Liver (tissue), 9 donors: ENCODE data around the gene MAMSTR. TPM values are rescaled to one million over a fixed set of nuclear protein-coding genes. Genes with fewer than 3 reads are reported as not detected.

Experiments
- DNase-seq: peaks from one replicate; pipeline ENCODE4 v3.0.0-alpha.2; 2017; ENCODE audit warnings: low spot score
- H3K27ac ChIP-seq, 2 donors: one replicate each; pipeline ENCODE4 v1.7.0; 2013; ENCODE audit warnings: inconsistent platforms in 2 of 2, low read length in 2 of 2, control low read depth in 1 of 2, low read depth in 1 of 2, mild to moderate bottlenecking in 1 of 2
- H3K27me3 ChIP-seq, 4 donors: one replicate each; pipeline versions ENCODE4 v1.6.1 to v1.7.0; 2013; ENCODE audit warnings: low read length in 3 of 4, inconsistent platforms in 1 of 4, mild to moderate bottlenecking in 1 of 4, moderate library complexity in 1 of 4; ENCODE audit not compliant: control insufficient read depth in 4 of 4, insufficient read depth in 4 of 4
- H3K36me3 ChIP-seq, 4 donors: one replicate each; pipeline versions ENCODE4 v1.6.1 to v1.7.0; 2013; ENCODE audit warnings: low read length in 3 of 4, mild to moderate bottlenecking in 3 of 4, low read depth in 1 of 4, moderate library complexity in 1 of 4; ENCODE audit not compliant: control insufficient read depth in 4 of 4, insufficient read depth in 3 of 4
- H3K4me1 ChIP-seq, 4 donors: one replicate each; pipeline versions ENCODE4 v1.6.1 to v1.7.0; 2013; ENCODE audit warnings: low read length in 3 of 4, mild to moderate bottlenecking in 3 of 4, moderate library complexity in 1 of 4; ENCODE audit not compliant: control insufficient read depth in 4 of 4, insufficient read depth in 4 of 4
- H3K4me3 ChIP-seq, 3 donors: one replicate each; pipeline versions ENCODE4 v1.6.1 to v1.7.0; 2013; ENCODE audit warnings: low read length in 3 of 3, control low read depth in 1 of 3, low read depth in 1 of 3, mild to moderate bottlenecking in 1 of 3
- H3K9ac ChIP-seq, 2 donors: one replicate each; pipeline ENCODE4 v1.7.0; 2013; ENCODE audit warnings: low read length in 2 of 2, mild to moderate bottlenecking in 2 of 2, moderate library complexity in 2 of 2, control low read depth in 1 of 2, low read depth in 1 of 2
- H3K9me3 ChIP-seq, 4 donors: one replicate each; pipeline versions ENCODE4 v1.6.1 to v1.7.0; 2013; ENCODE audit warnings: low read length in 3 of 4; ENCODE audit not compliant: control insufficient read depth in 4 of 4
- ATF3 ChIP-seq: IDR thresholded peaks from 2 replicates; pipeline ENCODE4 v1.6.1; 2016; ENCODE audit warnings: antibody characterized with exemption
- CTCF ChIP-seq: fragments of 150-350 bp; IDR thresholded peaks from 2 replicates; pipeline ENCODE4 v1.5.1; 2017; ENCODE audit warnings: improper control_type of control experiment, low read depth, low read length; ENCODE audit not compliant: missing input control
- EGR1 ChIP-seq, 2 donors: IDR thresholded peaks; 2 replicates each; pipeline ENCODE4 v1.6.1; 2016 to 2018; ENCODE audit warnings: antibody characterized with exemption in 2 of 2, low read depth in 2 of 2
- FOXA1 ChIP-seq: IDR thresholded peaks from 2 replicates; pipeline ENCODE4 v1.6.1; 2016; ENCODE audit warnings: antibody characterized with exemption
- FOXA2 ChIP-seq: IDR thresholded peaks from 2 replicates; pipeline ENCODE4 v1.6.1; 2016; ENCODE audit warnings: antibody characterized with exemption
- GABPA ChIP-seq, 2 donors: IDR thresholded peaks in 1 of 2; conservative IDR thresholded peaks in 1 of 2; 2 replicates each; pipeline ENCODE4 v1.6.1; 2016; ENCODE audit warnings: antibody characterized with exemption in 2 of 2, mild to moderate bottlenecking in 1 of 2, moderate library complexity in 1 of 2
- HNF4A ChIP-seq, 2 donors: conservative IDR thresholded peaks; 2 replicates each; pipeline ENCODE4 v1.6.1; 2016; ENCODE audit warnings: antibody characterized with exemption in 2 of 2, mild to moderate bottlenecking in 2 of 2
- HNF4G ChIP-seq: IDR thresholded peaks from 2 replicates; pipeline ENCODE4 v1.6.1; 2016; ENCODE audit warnings: antibody characterized with exemption
- JUND ChIP-seq, 2 donors: IDR thresholded peaks; 2 replicates each; pipeline ENCODE4 v1.6.1; 2016; ENCODE audit warnings: antibody characterized with exemption in 2 of 2
- MAX ChIP-seq: IDR thresholded peaks from 2 replicates; pipeline ENCODE4 v1.6.1; 2016; ENCODE audit warnings: antibody characterized with exemption
- NR2F2 ChIP-seq: IDR thresholded peaks from 2 replicates; pipeline ENCODE4 v1.6.1; 2016; ENCODE audit warnings: antibody characterized with exemption
- RAD21 ChIP-seq, 2 donors: IDR thresholded peaks; 2 replicates each; pipeline ENCODE4 v1.6.1; 2016; ENCODE audit warnings: antibody characterized with exemption in 2 of 2, mild to moderate bottlenecking in 2 of 2
- REST ChIP-seq: IDR thresholded peaks from 2 replicates; pipeline ENCODE4 v1.6.1; 2016; ENCODE audit warnings: antibody characterized with exemption, mild to moderate bottlenecking
- RXRA ChIP-seq, 2 donors: IDR thresholded peaks; 2 replicates each; pipeline ENCODE4 v1.6.1; 2017 to 2018; ENCODE audit warnings: antibody characterized with exemption in 2 of 2, mild to moderate bottlenecking in 1 of 2
- SP1 ChIP-seq: IDR thresholded peaks from 2 replicates; pipeline ENCODE4 v1.6.1; 2018; ENCODE audit warnings: antibody characterized with exemption, mild to moderate bottlenecking
- TAF1 ChIP-seq: conservative IDR thresholded peaks from 2 replicates; pipeline ENCODE4 v1.6.1; 2016; ENCODE audit warnings: antibody characterized with exemption, mild to moderate bottlenecking
- YY1 ChIP-seq: IDR thresholded peaks from 2 replicates; pipeline ENCODE4 v1.6.1; 2016; ENCODE audit warnings: antibody characterized with exemption, mild to moderate bottlenecking
- ZBTB33 ChIP-seq: IDR thresholded peaks from 2 replicates; pipeline ENCODE4 v1.6.1; 2016; ENCODE audit warnings: antibody characterized with exemption
- WGBS: extraction: QIAGEN DNeasy Blood & Tissue Kit; methylation state at CpG from one replicate; pipeline ENCODE4 v1.1.7; 2013; 5-methylcytosine and 5-hydroxymethylcytosine counted together
- polyA plus RNA-seq, 2 donors: library from polyadenylated mRNA; stranded (reverse) in 1 of 2; unstranded in 1 of 2; fragments of 200-250 nt in 1 of 2; fragments of >200 nt in 1 of 2; fragmentation: Nextera tagmentation in 1 of 2; extraction: Ambion mirVana in 1 of 2; gene quantifications; one replicate each; pipeline versions ENCODE4 v1.2.1 to v1.2.3, GENCODE V29; 2013 to 2015
- total RNA-seq, 2 donors: library from RNA; depleted of rRNA; stranded (reverse); fragments of >200 nt; gene quantifications; one replicate each; pipeline ENCODE4 v1.2.3, GENCODE V29; 2014
- donor health status: healthy.
- donor health status: healthy.
- donor health status: healthy.
- donor health status: healthy.
- donor health status: healthy.

Gene MAMSTR
- total and polyA plus RNA-seq, 4 donors: 0.07 to 0.31 (median 0.09) TPM

GRCh38 chr19:48671446-48671995 lies 48.0 kb downstream of the MAMSTR start:
- Histone ChIP-seq H3K9ac (no peak overlapping the region), H3K36me3 (no peaks in the 10 kb centered on the region), H3K27me3 (no peaks in the 10 kb centered on the region), H3K27ac (no peak overlapping the region), H3K4me1 (peaks cover 0 to 3% (median 0%) of the 10 kb centered on the region in 4 donors), H3K4me3 (no peak overlapping the region), H3K9me3 (no peaks in the 10 kb centered on the region)
- TF ChIP-seq RXRA (IDR thresholded peaks at IDR 0.05): no peak
- TF ChIP-seq FOXA2: no peak
- no peak for TF ChIP-seq ATF3
- TF ChIP-seq NR2F2: no peak
- TF ChIP-seq RAD21 (IDR thresholded peaks at IDR 0.05): no peak
- no peak for TF ChIP-seq MAX
- no peak for TF ChIP-seq REST
- no peak for TF ChIP-seq FOXA1
- TF ChIP-seq SP1: no peak
- TF ChIP-seq TAF1: no peak
- TF ChIP-seq JUND (IDR thresholded peaks at IDR 0.05): no peak
- TF ChIP-seq YY1: no peak
- no peak for TF ChIP-seq EGR1 (IDR thresholded peaks at IDR 0.05; ENCODE audit: low read depth in 2 of 2)
- TF ChIP-seq HNF4A (conservative IDR thresholded peaks at IDR 0.05): no peak
- no peak for TF ChIP-seq GABPA (IDR thresholded peaks at IDR 0.05 in 1 of 2, conservative IDR thresholded peaks at IDR 0.05 in 1 of 2)
- DNase-seq: no peak
- 85% methylated on average over 10 of the region's 10 CpGs for WGBS

- Histone ChIP-seq H3K27me3 (no peaks in the 10 kb centered on the region), H3K4me1 (peaks cover 0 to 3% (median 0%) of the 10 kb centered on the region in 4 donors), H3K9me3 (no peaks in the 10 kb centered on the region), H3K36me3 (no peaks in the 10 kb centered on the region), H3K9ac (no peak overlapping the region), H3K4me3 (no peak overlapping the region), H3K27ac (no peak overlapping the region)
- WGBS: 86% methylated on average over 21 of the region's 21 CpGs
- DNase-seq: no peak
- no peak for TF ChIP-seq NR2F2
- TF ChIP-seq JUND (IDR thresholded peaks at IDR 0.05): no peak
- no peak for TF ChIP-seq CTCF
- TF ChIP-seq FOXA2: no peak
- no peak for TF ChIP-seq ZBTB33
- TF ChIP-seq HNF4G: no peak
- TF ChIP-seq MAX: no peak
- no peak for TF ChIP-seq HNF4A (conservative IDR thresholded peaks at IDR 0.05)
- no peak for TF ChIP-seq ATF3
- no peak for TF ChIP-seq GABPA (IDR thresholded peaks at IDR 0.05 in 1 of 2, conservative IDR thresholded peaks at IDR 0.05 in 1 of 2)
- TF ChIP-seq RXRA (IDR thresholded peaks at IDR 0.05): no peak
- TF ChIP-seq REST: no peak
- no peak for TF ChIP-seq SP1
- no peak for TF ChIP-seq EGR1 (IDR thresholded peaks at IDR 0.05; ENCODE audit: low read depth in 2 of 2)
Measured at GRCh38 chr19:48670699-48671445, 48.7 kb downstream of the MAMSTR start.
